ENCODE data around the gene SLC16A2. TPM values are rescaled to one million over a fixed set of nuclear protein-coding genes. Genes with fewer than 3 reads are reported as not detected.

SLC16A2 gene
- polyA plus RNA-seq = not detected

- H3K9me3 Mint-ChIP-seq = no peaks in the 10 kb centered on the region
- no peaks in the 10 kb centered on the region for H3K36me3 Mint-ChIP-seq
- H3K27ac Mint-ChIP-seq = no peak within 1 kb of the TSS
- peak within 1 kb of the TSS; percentile 66 to 94 (median 86) for H3K4me3 Mint-ChIP-seq
- peaks cover 0 to 8% (median 2%) of the 10 kb centered on the region in 3 donors for H3K4me1 Mint-ChIP-seq
- H3K27me3 Mint-ChIP-seq = peaks cover 22% of the 10 kb centered on the region
These were observed at the start of gene SLC16A2 for GRCh38 chrX:74421036-74421739. SLC16A2 (plus strand) TSS chrX:74421493; CDS start chrX:74421638, 145 bp downstream.

GRCh38 chrX:74372272-74372671 lies 49.0 kb upstream of the SLC16A2 start:
- H3K4me1 Mint-ChIP-seq = no peaks in the 10 kb centered on the region
- no peaks in the 10 kb centered on the region for H3K36me3 Mint-ChIP-seq
- H3K9me3 Mint-ChIP-seq = no peaks in the 10 kb centered on the region
- H3K27ac Mint-ChIP-seq = no peak overlapping the region
- H3K4me3 Mint-ChIP-seq = no peak overlapping the region
- peaks cover 3% of the 10 kb centered on the region for H3K27me3 Mint-ChIP-seq

GRCh38 chrX:74377282-74377681 lies 44.0 kb upstream of the SLC16A2 start:
- no peak overlapping the region for H3K4me3 Mint-ChIP-seq
- H3K36me3 Mint-ChIP-seq = no peaks in the 10 kb centered on the region
- H3K4me1 Mint-ChIP-seq = no peaks in the 10 kb centered on the region
- H3K27ac Mint-ChIP-seq = no peak overlapping the region
- no peaks in the 10 kb centered on the region for H3K9me3 Mint-ChIP-seq
- peaks cover 5% of the 10 kb centered on the region for H3K27me3 Mint-ChIP-seq

- H3K36me3 Mint-ChIP-seq = no peaks in the 10 kb centered on the region
- H3K4me1 Mint-ChIP-seq = peaks cover 0 to 1% (median 0%) of the 10 kb centered on the region in 3 donors
- H3K9me3 Mint-ChIP-seq = no peaks in the 10 kb centered on the region
- H3K4me3 Mint-ChIP-seq = no peak overlapping the region
- H3K27me3 Mint-ChIP-seq = peaks cover 16% of the 10 kb centered on the region
- H3K27ac Mint-ChIP-seq = no peak overlapping the region
These were observed 38.7 kb upstream of the SLC16A2 start for GRCh38 chrX:74382613-74383012.

GRCh38 chrX:74383611-74384010 lies 37.7 kb upstream of the SLC16A2 start:
- peaks cover 0 to 1% (median 0%) of the 10 kb centered on the region in 3 donors for H3K4me1 Mint-ChIP-seq
- no peak overlapping the region for H3K4me3 Mint-ChIP-seq
- no peak overlapping the region for H3K27ac Mint-ChIP-seq
- no peaks in the 10 kb centered on the region for H3K36me3 Mint-ChIP-seq
- no peaks in the 10 kb centered on the region for H3K9me3 Mint-ChIP-seq
- peaks cover 16% of the 10 kb centered on the region for H3K27me3 Mint-ChIP-seq

- no peaks in the 10 kb centered on the region for H3K4me1 Mint-ChIP-seq
- H3K9me3 Mint-ChIP-seq = no peaks in the 10 kb centered on the region
- no peak overlapping the region for H3K4me3 Mint-ChIP-seq
- peaks cover 11% of the 10 kb centered on the region for H3K27me3 Mint-ChIP-seq
- H3K36me3 Mint-ChIP-seq = no peaks in the 10 kb centered on the region
- no peak overlapping the region for H3K27ac Mint-ChIP-seq
These were observed 32.1 kb upstream of the SLC16A2 start for GRCh38 chrX:74389016-74389722.

- Mint-ChIP-seq H3K27me3 (peaks cover 7% of the 10 kb centered on the region), H3K36me3 (no peaks in the 10 kb centered on the region), H3K4me1 (no peaks in the 10 kb centered on the region), H3K9me3 (peaks cover 0 to 2% (median 0%) of the 10 kb centered on the region in 3 donors), H3K4me3 (no peak overlapping the region), H3K27ac (no peak overlapping the region)
These were observed 25.7 kb upstream of the SLC16A2 start for GRCh38 chrX:74395556-74395955.

- Mint-ChIP-seq H3K36me3 (peaks cover 1% of the 10 kb centered on the region), H3K27ac (no peak overlapping the region), H3K4me3 (no peak overlapping the region), H3K27me3 (peaks cover 6% of the 10 kb centered on the region), H3K9me3 (no peaks in the 10 kb centered on the region), H3K4me1 (peaks cover 0 to 3% (median 0%) of the 10 kb centered on the region in 3 donors)
These were observed 15.3 kb upstream of the SLC16A2 start for GRCh38 chrX:74405973-74406489.

GRCh38 chrX:74408304-74408703 lies 13.0 kb upstream of the SLC16A2 start:
- H3K36me3 Mint-ChIP-seq = peaks cover 1% of the 10 kb centered on the region
- H3K27me3 Mint-ChIP-seq = peaks cover 4% of the 10 kb centered on the region
- peaks cover 0 to 3% (median 0%) of the 10 kb centered on the region in 3 donors for H3K9me3 Mint-ChIP-seq

GRCh38 chrX:74419864-74420195 lies 1.5 kb upstream of the SLC16A2 start:
- Mint-ChIP-seq H3K9me3 (peaks cover 0 to under 1% (median 0%) of the 10 kb centered on the region in 3 donors), H3K27me3 (peaks cover 20% of the 10 kb centered on the region), H3K36me3 (no peaks in the 10 kb centered on the region), H3K4me3 (peak overlapping the region; percentile 66 to 92 (median 83)), H3K4me1 (peaks cover 0 to 8% (median 2%) of the 10 kb centered on the region in 3 donors), H3K27ac (peak overlapping the region in 1 of 3 donors; percentile 46)

More at GRCh38 chrX:74408304-74408703, 13.0 kb upstream of the SLC16A2 start:
- H3K4me3 Mint-ChIP-seq = no peak overlapping the region
- peaks cover 0 to 3% (median 0%) of the 10 kb centered on the region in 3 donors for H3K4me1 Mint-ChIP-seq
- H3K27ac Mint-ChIP-seq = no peak overlapping the region

- Mint-ChIP-seq H3K4me3 (peak overlapping the region; percentile 66 to 94 (median 84)), H3K4me1 (peaks cover 0 to 8% (median 2%) of the 10 kb centered on the region in 3 donors), H3K27me3 (peaks cover 20% of the 10 kb centered on the region), H3K27ac (no peak overlapping the region), H3K9me3 (no peaks in the 10 kb centered on the region), H3K36me3 (no peaks in the 10 kb centered on the region)
These were observed 877 bp upstream of the SLC16A2 start for GRCh38 chrX:74420196-74421035.

GRCh38 chrX:74421740-74422352 lies 553 bp downstream of the SLC16A2 start:
- H3K4me3 Mint-ChIP-seq = peak overlapping the region; percentile 50 to 94 (median 72)
- H3K27me3 Mint-ChIP-seq = peaks cover 22% of the 10 kb centered on the region
- H3K4me1 Mint-ChIP-seq = peaks cover 0 to 8% (median 2%) of the 10 kb centered on the region in 3 donors
- no peaks in the 10 kb centered on the region for H3K9me3 Mint-ChIP-seq
- H3K36me3 Mint-ChIP-seq = no peaks in the 10 kb centered on the region
- no peak overlapping the region for H3K27ac Mint-ChIP-seq

GRCh38 chrX:74422576-74423288 lies 1.4 kb downstream of the SLC16A2 start:
- H3K4me1 Mint-ChIP-seq = peaks cover 0 to 8% (median 2%) of the 10 kb centered on the region in 3 donors
- H3K9me3 Mint-ChIP-seq = no peaks in the 10 kb centered on the region
- no peaks in the 10 kb centered on the region for H3K36me3 Mint-ChIP-seq
- no peak overlapping the region for H3K27ac Mint-ChIP-seq
- H3K27me3 Mint-ChIP-seq = peaks cover 22% of the 10 kb centered on the region
- peak overlapping the region; percentile 50 to 94 (median 72) for H3K4me3 Mint-ChIP-seq
